ENCODE measurements around the gene TMPRSS5. TPM values are rescaled to one million over a fixed set of nuclear protein-coding genes. Genes with fewer than 3 reads are reported as not detected.

Gene TMPRSS5
- total and polyA plus RNA-seq, 10 of the 15 experiments (the other 5 are each of a cell fraction or from before 2014, with no cell fraction given): 0.05 to 0.85 (median 0.34) TPM; not detected in 2

DNA sequence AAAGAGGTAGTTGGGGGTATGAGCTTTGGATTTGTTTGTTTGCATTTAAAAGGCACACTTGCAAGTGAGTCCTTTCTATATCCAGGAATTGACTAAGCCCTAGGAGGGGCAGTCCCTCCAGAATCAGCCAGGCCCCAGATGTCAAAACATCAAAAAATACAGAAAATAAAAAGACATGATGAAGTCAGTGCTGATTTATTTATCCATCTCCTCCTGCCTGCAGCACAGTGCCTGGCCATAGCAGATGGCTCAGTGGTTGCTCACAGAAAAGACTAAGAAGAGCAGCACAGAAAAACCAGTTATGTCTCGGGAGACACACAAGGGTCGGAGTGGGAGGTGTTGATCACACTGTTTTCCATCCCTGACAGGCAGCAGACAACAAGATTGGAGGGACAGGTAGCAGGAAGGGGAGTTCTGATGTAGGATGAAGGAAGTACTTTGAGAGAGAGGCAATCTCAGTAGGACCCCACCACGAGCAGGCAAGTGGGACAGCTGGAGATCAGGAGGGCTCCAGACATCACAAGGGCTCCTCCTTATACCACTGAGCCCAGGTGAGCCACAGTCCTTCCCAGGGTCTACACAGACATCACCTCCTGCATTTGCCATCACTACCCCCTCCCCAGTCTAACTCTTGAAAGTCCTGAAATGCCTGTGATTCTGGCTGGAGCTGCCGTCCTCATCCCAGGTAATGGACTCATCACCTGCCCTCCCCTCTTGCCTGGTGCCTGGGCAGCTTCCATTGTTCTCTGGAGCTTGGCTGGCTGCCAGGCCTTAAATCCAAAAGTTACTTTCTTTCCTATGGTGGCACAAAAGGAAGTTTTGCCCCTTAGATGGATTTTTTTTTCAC is 32.3 kb downstream of the TMPRSS5 start:
- H3K4me1 ChIP-seq (ENCODE audit: control insufficient read depth, insufficient read depth, low read length): no peaks in the 10 kb centered on the region
- H2AFZ ChIP-seq (ENCODE audit: control insufficient read depth, low read depth, low read length): no peak overlapping the region
- H3K27ac ChIP-seq (ENCODE audit: control insufficient read depth, insufficient read depth): no peak overlapping the region
- no peak overlapping the region for H3K9ac ChIP-seq (ENCODE audit: control insufficient read depth, insufficient read depth, low read length)
- H3K27me3 ChIP-seq (replicated peaks in 1 of 2; ENCODE audit: control insufficient read depth in 2 of 2, insufficient read depth in 2 of 2, low read length in 1 of 2): no peaks in the 10 kb centered on the region
- no peaks in the 10 kb centered on the region for H3K36me3 ChIP-seq (ENCODE audit: control insufficient read depth in 2 of 2, insufficient read depth in 2 of 2, low read length in 1 of 2)
- H3K79me2 ChIP-seq (ENCODE audit: control insufficient read depth, insufficient read depth, low read length): no peaks in the 10 kb centered on the region
- WGBS (ENCODE audit: insufficient coverage, insufficient replicate concordance, low lambda C conversion rate, missing lambda C conversion rate): 6% methylated on average over 4 of the region's 4 CpGs
- RAD21 ChIA-PET (ENCODE audit: unreplicated experiment): no interaction called here
- no peak overlapping the region for H3K4me3 ChIP-seq
- H3K9me3 ChIP-seq (replicated peaks; ENCODE audit: control insufficient read depth, insufficient read depth, low read length): no peaks in the 10 kb centered on the region
- CTCF ChIA-PET: no interaction called here
- in situ Hi-C loops (cut with MboI): no loop called here
- ATAC-seq: no peak
- intact Hi-C loops (cut with micrococcal nuclease; ENCODE audit: unreplicated experiment): no loop called here
- DNase-seq (ENCODE audit: low read depth, low spot score): no peak
- no peaks in the 10 kb centered on the region for H4K20me1 ChIP-seq (ENCODE audit: control insufficient read depth, insufficient read depth)
- POLR2A ChIA-PET: no interaction called here
- SMC1A ChIA-PET (ENCODE audit: uncharacterized antibody, unreplicated experiment): interaction anchor here (0.6 kb wide), 1 partner anchor 27 kb away, joined by 3 read pairs; no protein-coding TSS in a partner anchor
- no peak overlapping the region for H3K4me2 ChIP-seq (ENCODE audit: control insufficient read depth, insufficient read depth)
- no TSS peak for BruUV-seq (replicated peaks)
- FAIRE-seq: no peak
- TF ChIP-seq NFIC (IDR thresholded peaks at IDR 0.05; ENCODE audit: low read depth, low read length) (no peak), CBX3 (IDR thresholded peaks at IDR 0.05; ENCODE audit: borderline replicate concordance, low read depth) (no peak), JUNB (IDR thresholded peaks at IDR 0.05) (no peak), TCF3 (IDR thresholded peaks at IDR 0.05; ENCODE audit: borderline replicate concordance, insufficient read depth, low read depth, low read length) (no peak), HDGF (IDR thresholded peaks at IDR 0.05) (no peak), NBN (IDR thresholded peaks at IDR 0.05) (no peak), RBBP5 (conservative IDR thresholded peaks at IDR 0.05) (no peak), IKZF2 (IDR thresholded peaks at IDR 0.05) (no peak), IKZF1 (conservative IDR thresholded peaks at IDR 0.05) (no peak), CREB1 (IDR thresholded peaks at IDR 0.05; ENCODE audit: low read depth) (no peak), TBL1XR1 (IDR thresholded peaks at IDR 0.05; ENCODE audit: low read depth, low read length) (no peak), FOXK2 (IDR thresholded peaks at IDR 0.05) (no peak), KDM1A (IDR thresholded peaks at IDR 0.05; ENCODE audit: borderline replicate concordance) (no peak), EZH2 (IDR thresholded peaks at IDR 0.05; ENCODE audit: borderline replicate concordance, control insufficient read depth, low read depth, low read length) (no peak), KAT2A (conservative IDR thresholded peaks at IDR 0.05; ENCODE audit: control insufficient read depth, low read depth, low read length) (no peak), STAT3 (IDR thresholded peaks at IDR 0.05; ENCODE audit: low read depth, low read length) (no peak)
- TF ChIP-seq, protein P1, sequence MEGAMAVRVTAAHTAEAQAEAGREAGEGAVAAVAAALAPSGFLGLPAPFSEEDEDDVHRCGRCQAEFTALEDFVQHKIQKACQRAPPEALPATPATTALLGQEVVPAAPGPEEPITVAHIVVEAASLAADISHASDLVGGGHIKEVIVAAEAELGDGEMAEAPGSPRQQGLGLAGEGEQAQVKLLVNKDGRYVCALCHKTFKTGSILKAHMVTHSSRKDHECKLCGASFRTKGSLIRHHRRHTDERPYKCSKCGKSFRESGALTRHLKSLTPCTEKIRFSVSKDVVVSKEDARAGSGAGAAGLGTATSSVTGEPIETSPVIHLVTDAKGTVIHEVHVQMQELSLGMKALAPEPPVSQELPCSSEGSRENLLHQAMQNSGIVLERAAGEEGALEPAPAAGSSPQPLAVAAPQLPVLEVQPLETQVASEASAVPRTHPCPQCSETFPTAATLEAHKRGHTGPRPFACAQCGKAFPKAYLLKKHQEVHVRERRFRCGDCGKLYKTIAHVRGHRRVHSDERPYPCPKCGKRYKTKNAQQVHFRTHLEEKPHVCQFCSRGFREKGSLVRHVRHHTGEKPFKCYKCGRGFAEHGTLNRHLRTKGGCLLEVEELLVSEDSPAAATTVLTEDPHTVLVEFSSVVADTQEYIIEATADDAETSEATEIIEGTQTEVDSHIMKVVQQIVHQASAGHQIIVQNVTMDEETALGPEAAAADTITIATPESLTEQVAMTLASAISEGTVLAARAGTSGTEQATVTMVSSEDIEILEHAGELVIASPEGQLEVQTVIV (IDR thresholded peaks at IDR 0.05; ENCODE audit: borderline replicate concordance, partially characterized antibody): no peak
- TF ChIP-seq, protein P2, sequence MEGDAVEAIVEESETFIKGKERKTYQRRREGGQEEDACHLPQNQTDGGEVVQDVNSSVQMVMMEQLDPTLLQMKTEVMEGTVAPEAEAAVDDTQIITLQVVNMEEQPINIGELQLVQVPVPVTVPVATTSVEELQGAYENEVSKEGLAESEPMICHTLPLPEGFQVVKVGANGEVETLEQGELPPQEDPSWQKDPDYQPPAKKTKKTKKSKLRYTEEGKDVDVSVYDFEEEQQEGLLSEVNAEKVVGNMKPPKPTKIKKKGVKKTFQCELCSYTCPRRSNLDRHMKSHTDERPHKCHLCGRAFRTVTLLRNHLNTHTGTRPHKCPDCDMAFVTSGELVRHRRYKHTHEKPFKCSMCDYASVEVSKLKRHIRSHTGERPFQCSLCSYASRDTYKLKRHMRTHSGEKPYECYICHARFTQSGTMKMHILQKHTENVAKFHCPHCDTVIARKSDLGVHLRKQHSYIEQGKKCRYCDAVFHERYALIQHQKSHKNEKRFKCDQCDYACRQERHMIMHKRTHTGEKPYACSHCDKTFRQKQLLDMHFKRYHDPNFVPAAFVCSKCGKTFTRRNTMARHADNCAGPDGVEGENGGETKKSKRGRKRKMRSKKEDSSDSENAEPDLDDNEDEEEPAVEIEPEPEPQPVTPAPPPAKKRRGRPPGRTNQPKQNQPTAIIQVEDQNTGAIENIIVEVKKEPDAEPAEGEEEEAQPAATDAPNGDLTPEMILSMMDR (IDR thresholded peaks at IDR 0.05 in 2 of 3, conservative IDR thresholded peaks at IDR 0.05 in 1 of 3; ENCODE audit: control insufficient read depth in 2 of 3, extremely low read depth in 1 of 3, insufficient read depth in 1 of 3, low read depth in 3 of 3, low read length in 3 of 3): no peak
- TF ChIP-seq, protein P3, sequence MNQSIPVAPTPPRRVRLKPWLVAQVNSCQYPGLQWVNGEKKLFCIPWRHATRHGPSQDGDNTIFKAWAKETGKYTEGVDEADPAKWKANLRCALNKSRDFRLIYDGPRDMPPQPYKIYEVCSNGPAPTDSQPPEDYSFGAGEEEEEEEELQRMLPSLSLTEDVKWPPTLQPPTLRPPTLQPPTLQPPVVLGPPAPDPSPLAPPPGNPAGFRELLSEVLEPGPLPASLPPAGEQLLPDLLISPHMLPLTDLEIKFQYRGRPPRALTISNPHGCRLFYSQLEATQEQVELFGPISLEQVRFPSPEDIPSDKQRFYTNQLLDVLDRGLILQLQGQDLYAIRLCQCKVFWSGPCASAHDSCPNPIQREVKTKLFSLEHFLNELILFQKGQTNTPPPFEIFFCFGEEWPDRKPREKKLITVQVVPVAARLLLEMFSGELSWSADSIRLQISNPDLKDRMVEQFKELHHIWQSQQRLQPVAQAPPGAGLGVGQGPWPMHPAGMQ (IDR thresholded peaks at IDR 0.05; ENCODE audit: borderline replicate concordance): no peak

Data from GM12878 (cell line).